Nephron progenitor cell (in vitro differentiated cells): ENCODE data around the gene FEN1.

Experiments used
- DNase-seq: peaks from one replicate; pipeline ENCODE4 v3.0.0; 2021
- H3K27ac Mint-ChIP-seq: 2 replicates; pipeline ENCODE4 v1.8.0; 2021; ENCODE audit warnings: mild to moderate bottlenecking, moderate library complexity, mixed read lengths
- H3K27me3 Mint-ChIP-seq: 2 replicates; pipeline ENCODE4 v1.8.0; 2021; ENCODE audit warnings: mild to moderate bottlenecking, low read depth, mixed read lengths; ENCODE audit not compliant: poor library complexity
- H3K36me3 Mint-ChIP-seq: 2 replicates; pipeline ENCODE4 v1.8.0; 2021; ENCODE audit warnings: low read depth, mixed read lengths
- H3K4me1 Mint-ChIP-seq: 2 replicates; pipeline ENCODE4 v1.8.0; 2021; ENCODE audit warnings: mixed read lengths
- H3K4me3 Mint-ChIP-seq: 2 replicates; pipeline ENCODE4 v1.8.0; 2021; ENCODE audit warnings: mild to moderate bottlenecking, moderate library complexity, mixed read lengths
- H3K9me3 Mint-ChIP-seq: 2 replicates; pipeline ENCODE4 v1.8.0; 2021; ENCODE audit warnings: mild to moderate bottlenecking, moderate library complexity, mixed read lengths
- TF ChIP-seq, protein P1 (sequence below): fragments of 200-600 bp; sonication (generic); IDR thresholded peaks from 2 replicates; pipeline ENCODE4 v1.5.0; 2021; ENCODE audit warnings: antibody characterized with exemption

The FEN1 gene

DNA sequence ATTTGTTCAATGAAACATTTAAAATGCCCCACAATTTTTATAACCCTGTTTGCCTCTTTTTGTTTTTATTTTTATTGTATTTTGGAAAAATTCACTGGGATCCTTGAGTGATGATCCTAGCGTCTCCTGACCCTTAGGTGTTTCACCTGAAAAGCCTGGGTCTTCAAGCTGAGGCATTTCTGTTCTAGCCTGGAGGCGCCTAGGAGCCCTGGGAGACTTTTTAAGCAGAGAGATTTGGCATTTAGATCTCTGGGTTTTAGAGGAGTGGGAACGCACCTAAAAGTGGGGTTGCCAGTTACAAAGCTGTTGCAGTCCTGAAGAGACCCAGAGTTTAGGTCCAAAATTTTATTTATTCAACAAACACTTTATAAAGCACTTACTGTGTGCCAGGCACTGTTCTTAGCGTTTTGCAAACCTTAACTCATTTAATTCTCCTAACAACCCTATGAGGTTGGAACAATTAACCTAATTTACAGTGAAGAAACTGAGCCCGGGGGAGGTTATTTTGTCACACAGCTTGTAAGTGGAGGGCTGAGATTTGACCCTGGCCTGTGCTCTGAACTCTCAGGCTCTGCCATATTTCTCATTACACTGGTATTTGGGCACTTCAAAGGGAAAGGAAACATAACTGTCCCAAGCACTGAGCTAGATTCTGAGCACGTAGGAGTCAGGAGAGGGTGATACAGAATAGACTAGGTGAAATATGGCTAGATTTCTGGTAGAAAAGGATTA, 24.9 kb downstream of the FEN1 start:
- TF ChIP-seq, protein P1, sequence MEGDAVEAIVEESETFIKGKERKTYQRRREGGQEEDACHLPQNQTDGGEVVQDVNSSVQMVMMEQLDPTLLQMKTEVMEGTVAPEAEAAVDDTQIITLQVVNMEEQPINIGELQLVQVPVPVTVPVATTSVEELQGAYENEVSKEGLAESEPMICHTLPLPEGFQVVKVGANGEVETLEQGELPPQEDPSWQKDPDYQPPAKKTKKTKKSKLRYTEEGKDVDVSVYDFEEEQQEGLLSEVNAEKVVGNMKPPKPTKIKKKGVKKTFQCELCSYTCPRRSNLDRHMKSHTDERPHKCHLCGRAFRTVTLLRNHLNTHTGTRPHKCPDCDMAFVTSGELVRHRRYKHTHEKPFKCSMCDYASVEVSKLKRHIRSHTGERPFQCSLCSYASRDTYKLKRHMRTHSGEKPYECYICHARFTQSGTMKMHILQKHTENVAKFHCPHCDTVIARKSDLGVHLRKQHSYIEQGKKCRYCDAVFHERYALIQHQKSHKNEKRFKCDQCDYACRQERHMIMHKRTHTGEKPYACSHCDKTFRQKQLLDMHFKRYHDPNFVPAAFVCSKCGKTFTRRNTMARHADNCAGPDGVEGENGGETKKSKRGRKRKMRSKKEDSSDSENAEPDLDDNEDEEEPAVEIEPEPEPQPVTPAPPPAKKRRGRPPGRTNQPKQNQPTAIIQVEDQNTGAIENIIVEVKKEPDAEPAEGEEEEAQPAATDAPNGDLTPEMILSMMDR: no peak
- H3K9me3 Mint-ChIP-seq: peaks cover 4% of the 10 kb centered on the region
- no peaks in the 10 kb centered on the region for H3K27me3 Mint-ChIP-seq
- no peak for DNase-seq
- peak overlapping the region; percentile 86 for H3K4me3 Mint-ChIP-seq
- peaks cover 35% of the 10 kb centered on the region for H3K4me1 Mint-ChIP-seq
- H3K36me3 Mint-ChIP-seq: peaks cover 29% of the 10 kb centered on the region
- H3K27ac Mint-ChIP-seq: peak overlapping the region; percentile 74

DNA sequence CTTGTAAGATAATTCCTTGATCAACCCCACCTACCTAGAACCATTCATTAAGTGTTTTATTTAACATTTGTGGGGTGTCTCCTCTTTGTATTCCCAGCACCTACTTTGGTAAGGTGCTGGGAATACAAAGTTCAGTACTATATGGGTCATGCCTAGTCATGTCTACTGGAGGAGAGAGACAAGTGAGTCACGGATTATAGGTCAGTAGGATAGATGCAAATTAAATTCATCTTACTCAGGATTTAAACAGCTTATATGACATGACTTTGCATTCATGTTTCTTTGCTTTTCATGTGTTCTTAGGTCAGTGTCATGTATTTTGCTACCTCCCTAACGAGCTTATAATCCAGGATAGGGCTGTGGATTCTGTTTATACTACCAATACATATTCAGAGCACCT, 27.5 kb downstream of the FEN1 start:
- H3K36me3 Mint-ChIP-seq: peaks cover 19% of the 10 kb centered on the region
- no peak overlapping the region for H3K4me3 Mint-ChIP-seq
- no peaks in the 10 kb centered on the region for H3K27me3 Mint-ChIP-seq
- peaks cover 16% of the 10 kb centered on the region for H3K4me1 Mint-ChIP-seq
- H3K27ac Mint-ChIP-seq: no peak overlapping the region
- DNase-seq: no peak
- H3K9me3 Mint-ChIP-seq: no peaks in the 10 kb centered on the region
- TF ChIP-seq, protein P1: no peak

DNA sequence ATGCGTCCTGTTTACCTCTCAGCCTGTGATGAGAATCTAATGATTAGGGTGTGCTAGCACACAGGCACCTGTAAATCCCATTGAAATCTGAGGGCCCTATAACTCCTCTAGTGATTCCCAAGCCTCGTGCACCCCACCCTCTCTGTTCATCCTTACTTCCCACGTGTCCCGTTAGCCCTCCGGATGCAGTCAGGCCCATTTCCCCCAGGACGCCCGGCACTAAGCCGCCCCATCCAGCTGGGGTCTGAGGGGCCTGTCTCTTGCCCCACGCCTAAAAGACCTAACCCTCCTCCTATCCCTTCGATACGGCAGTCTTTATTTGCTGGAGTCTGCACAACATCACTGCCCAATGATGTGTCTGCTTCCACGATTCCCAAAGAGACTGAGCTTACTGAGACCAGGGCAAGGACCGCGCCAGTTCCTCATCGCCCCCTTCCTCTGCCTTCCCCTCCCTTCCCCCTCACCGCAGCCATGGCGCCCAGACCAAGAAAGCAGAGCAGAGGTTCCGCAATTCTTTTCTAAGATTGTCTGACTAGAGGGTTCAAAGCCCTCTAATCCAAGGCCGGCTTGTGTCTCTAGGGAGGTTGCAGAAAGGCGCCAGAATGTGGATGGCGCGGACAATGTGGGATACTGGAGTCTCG, 34.3 kb downstream of the FEN1 start:
- no peak for DNase-seq
- Mint-ChIP-seq H3K27ac (peak overlapping the region; percentile 97), H3K9me3 (no peaks in the 10 kb centered on the region), H3K36me3 (peaks cover 33% of the 10 kb centered on the region), H3K4me3 (peak overlapping the region; percentile 95), H3K27me3 (no peaks in the 10 kb centered on the region), H3K4me1 (peaks cover 47% of the 10 kb centered on the region)
- TF ChIP-seq, protein P1: no peak

DNA sequence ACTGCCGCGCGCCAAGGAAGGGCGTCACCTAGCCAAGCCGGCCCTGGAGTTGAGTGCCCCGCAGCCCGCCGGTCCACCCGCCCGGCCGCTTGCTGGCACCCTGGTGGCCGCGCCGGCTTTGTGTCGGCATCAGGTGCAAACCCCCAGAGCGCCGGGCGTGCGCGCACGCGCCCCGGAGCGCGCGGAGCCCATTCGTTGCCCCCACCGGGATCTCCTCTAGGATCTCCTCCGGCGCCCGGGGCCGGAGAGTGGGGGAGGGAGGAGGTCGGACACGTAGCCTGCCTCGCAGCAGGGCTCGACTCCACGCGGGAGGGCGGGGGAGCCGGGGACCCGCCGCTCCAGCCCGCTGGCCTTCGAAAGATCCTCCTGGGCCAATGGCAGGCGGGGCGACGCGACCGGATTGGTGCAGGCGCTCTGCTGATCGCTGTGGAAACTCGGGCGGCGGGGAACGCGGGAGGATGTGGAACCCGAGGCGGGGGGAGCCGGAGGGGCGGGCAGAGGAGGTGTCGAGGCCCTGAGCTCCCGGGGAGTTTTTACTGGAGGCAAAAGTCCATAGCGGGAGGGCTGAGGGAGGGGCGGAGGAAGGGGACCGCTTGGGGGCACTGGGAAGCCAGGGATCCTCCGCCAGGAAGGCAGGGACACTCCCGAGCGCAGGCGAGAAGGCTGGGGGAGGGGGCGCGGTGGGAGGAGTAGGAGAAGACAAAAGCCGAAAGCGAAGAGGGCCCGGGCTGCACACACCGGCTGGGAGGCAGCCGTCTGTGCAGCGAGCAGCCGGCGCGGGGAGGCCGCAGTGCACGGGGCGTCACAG, 35.1 kb downstream of the FEN1 start, which contains the start of gene FADS2:
FADS2 (plus strand) TSS at position 730 of the 808 bp plus-strand sequence. CDS start 91 bp downstream, outside the sequence.
- Mint-ChIP-seq H3K27me3 (no peaks in the 10 kb centered on the region), H3K27ac (peak within 1 kb of the TSS; percentile 97), H3K36me3 (peaks cover 36% of the 10 kb centered on the region), H3K9me3 (no peaks in the 10 kb centered on the region), H3K4me1 (peaks cover 54% of the 10 kb centered on the region), H3K4me3 (peak within 1 kb of the TSS; percentile 95)
- TF ChIP-seq, protein P1: no peak
- DNase-seq: peak; percentile 94

DNA sequence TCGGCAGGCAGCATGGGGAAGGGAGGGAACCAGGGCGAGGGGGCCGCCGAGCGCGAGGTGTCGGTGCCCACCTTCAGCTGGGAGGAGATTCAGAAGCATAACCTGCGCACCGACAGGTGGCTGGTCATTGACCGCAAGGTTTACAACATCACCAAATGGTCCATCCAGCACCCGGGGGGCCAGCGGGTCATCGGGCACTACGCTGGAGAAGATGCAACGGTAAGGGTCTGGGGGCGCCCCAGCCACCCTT, 35.6 kb downstream of the FEN1 start:
- TF ChIP-seq, protein P1: no peak
- no peaks in the 10 kb centered on the region for H3K27me3 Mint-ChIP-seq
- DNase-seq: no peak
- H3K9me3 Mint-ChIP-seq: no peaks in the 10 kb centered on the region
- H3K27ac Mint-ChIP-seq: peak overlapping the region; percentile 97
- peaks cover 59% of the 10 kb centered on the region for H3K4me1 Mint-ChIP-seq
- peaks cover 36% of the 10 kb centered on the region for H3K36me3 Mint-ChIP-seq
- peak overlapping the region; percentile 95 for H3K4me3 Mint-ChIP-seq
